GM18951 (cell line): ENCODE measurements around the gene AMZ2.
"Not testable (repeated sequence)": the region's sequence is repeated elsewhere in the genome, so short reads cannot be mapped to it uniquely, and the experiment has no call there.

Experiments used
- POLR2A ChIP-seq: IDR thresholded peaks from 4 replicates; pipeline ENCODE4 v1.6.1; 2011; ENCODE audit warnings: mild to moderate bottlenecking; ENCODE audit not compliant: insufficient read length, insufficient read depth; ENCODE audit errors: extremely low read depth
- in situ Hi-C: fragments of 300-500 bp; cut with MboI; formaldehyde crosslinking; loops from one replicate; pipeline ENCODE4 v1.12.0; 2022; ENCODE audit warnings: low sequenced_read_pairs, mixed read lengths, inconsistent platforms; ENCODE audit not compliant: unreplicated experiment

Gene AMZ2

GRCh38 chr17:68210570-68211315 is 37.1 kb upstream of the AMZ2 start:
- in situ Hi-C loops = no loop called here
- no peak for TF ChIP-seq POLR2A

DNA sequence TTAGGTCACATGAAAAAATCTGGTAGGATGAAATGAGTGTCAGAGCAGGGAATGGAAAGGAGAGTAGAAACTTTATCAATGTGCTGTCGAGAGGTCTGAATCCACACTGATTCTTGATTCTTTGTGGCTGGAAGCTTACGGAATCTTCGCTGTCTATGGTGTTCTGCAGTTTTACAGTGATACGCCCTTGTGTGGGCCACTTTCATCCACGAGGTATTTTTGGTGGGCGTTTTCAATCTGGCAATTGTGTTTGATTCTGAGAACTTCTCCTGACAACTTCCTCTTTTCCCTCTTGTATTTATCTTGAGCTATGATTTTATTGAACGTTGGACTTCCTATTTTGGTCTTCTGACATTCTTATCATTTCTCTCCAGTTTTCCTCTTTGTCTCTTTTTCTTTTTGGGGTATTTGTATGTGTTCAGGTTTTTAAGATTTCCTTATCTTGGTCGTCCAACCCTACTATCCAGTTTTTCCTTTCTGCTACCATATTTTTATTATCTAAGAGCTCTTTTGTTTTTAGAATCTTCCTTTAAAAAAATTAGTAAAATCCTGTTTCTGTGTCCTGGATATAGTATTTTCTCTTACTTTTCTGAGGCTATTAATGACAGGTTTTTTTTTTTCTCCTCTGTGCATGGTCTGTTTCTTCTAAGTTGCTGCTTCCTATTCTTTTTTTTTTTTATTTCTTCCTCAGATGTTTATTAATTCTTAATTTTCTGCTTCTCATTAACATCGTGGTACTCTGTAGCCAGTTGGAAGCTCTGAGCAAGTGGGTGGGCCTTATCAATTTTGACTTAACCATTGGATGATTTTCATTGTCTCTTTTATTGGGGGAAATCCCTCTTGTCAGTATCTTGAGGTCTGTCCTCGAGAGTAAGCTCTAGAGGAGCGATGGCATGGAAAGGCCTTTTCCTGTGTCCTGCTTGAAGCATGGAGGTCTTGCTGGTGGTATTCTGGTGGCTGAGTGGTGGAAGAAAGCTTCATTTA is 34.1 kb upstream of the AMZ2 start:
- in situ Hi-C loops = not testable (repeated sequence)

DNA sequence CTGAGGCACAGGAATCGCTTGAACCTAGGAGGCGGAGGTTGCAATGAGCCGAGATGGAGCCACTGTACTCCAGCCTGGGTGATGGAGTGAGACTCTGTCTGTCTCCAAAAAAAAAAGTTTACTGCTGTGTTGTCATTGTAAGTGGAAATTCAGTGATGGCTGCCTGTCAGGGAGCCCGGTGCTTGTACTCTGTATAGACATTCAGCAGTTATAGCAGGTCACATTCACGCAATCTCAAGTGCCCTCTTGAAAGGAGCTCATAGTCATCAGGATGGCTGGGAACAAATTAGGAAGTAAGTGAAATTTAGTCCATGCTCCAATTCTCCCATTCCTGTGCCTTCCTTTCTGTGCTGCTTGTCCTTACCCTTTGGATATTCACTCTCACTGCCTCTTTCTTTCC is 32.4 kb upstream of the AMZ2 start:
- in situ Hi-C loops = not testable (repeated sequence)

DNA sequence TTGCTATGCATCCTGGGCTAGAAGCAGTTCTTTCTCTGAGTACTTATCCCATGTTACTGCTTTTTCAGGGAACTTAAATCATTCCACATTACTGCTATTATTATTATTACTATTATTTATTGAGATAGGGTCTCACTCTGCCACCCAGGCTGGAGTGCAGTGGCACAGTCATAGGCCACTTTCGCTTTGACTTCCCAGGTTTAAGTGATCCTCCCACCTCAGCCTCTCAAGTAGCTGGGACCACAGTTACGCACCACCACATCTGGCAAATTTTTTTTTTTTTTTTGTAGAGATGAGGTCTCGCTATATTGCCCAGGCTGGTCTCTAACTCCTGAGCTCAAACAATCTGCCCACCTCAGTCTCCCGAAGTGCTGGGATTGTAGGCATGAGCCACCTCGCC is 28.4 kb upstream of the AMZ2 start:
- in situ Hi-C loops = not testable (repeated sequence)

GRCh38 chr17:68220186-68220585 is 27.7 kb upstream of the AMZ2 start:
- in situ Hi-C loops = not testable (repeated sequence)

GRCh38 chr17:68220786-68221185 is 27.1 kb upstream of the AMZ2 start:
- in situ Hi-C loops = not testable (repeated sequence)

DNA sequence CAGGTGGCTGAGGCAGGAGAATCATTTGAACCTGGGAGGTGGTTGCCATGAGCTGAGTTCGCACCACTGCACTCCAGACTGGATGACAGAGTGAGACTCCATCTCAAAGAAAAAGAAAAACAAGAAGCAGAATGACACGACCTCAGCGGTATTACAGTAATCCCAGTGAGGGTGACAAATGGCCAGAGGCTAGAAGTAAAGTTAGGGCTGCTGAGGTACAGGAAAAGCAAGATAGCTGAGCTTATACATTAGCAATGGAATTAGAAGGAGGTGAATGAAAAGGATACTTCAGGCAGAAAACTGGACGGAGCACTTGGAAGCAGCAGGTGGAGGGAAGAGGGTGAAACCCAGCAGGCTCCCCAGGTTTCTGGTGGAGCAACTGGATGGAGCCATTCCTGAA is 26.1 kb upstream of the AMZ2 start:
- in situ Hi-C loops = no loop called here
- no peak for TF ChIP-seq POLR2A

DNA sequence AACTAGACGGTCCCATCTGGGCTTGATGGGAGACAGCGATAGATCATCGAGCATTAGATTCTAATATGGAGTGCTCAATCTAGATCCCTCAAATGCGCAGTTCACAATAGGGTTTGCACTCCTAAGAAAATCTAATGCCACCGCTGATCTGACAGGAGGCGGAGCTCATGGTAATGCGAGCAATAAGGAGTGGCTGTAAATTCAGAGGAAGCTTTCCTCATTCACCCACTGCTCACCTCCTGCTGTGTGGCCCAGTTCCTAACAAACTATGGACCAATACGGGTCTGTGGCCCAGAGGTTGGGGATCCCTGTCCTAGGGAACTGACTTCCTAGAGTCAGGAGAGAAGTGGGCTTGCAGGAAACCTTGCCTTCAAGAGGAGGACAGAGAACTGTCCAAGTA is 25.2 kb upstream of the AMZ2 start:
- no peak for TF ChIP-seq POLR2A
- in situ Hi-C loops = no loop called here

DNA sequence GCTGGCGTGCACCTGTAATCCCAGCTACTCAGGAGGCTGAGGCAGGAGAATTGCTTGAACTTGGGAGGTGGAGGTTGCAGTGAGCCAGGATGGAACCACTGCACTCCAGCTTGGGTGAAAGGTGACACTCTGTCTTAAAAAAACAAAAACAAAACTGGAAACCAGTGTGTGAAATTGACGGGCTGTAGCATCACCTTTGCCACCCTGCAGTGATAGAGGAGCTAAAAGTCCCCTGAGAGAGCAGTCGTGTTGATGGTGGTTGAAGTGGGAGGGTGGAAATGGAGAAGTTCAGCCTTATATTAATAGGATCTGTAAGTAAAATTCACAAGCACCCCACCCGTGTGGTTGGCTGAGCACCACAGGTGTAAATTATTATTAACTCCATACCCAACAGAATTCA is 22.8 kb upstream of the AMZ2 start:
- in situ Hi-C loops = not testable (repeated sequence)

DNA sequence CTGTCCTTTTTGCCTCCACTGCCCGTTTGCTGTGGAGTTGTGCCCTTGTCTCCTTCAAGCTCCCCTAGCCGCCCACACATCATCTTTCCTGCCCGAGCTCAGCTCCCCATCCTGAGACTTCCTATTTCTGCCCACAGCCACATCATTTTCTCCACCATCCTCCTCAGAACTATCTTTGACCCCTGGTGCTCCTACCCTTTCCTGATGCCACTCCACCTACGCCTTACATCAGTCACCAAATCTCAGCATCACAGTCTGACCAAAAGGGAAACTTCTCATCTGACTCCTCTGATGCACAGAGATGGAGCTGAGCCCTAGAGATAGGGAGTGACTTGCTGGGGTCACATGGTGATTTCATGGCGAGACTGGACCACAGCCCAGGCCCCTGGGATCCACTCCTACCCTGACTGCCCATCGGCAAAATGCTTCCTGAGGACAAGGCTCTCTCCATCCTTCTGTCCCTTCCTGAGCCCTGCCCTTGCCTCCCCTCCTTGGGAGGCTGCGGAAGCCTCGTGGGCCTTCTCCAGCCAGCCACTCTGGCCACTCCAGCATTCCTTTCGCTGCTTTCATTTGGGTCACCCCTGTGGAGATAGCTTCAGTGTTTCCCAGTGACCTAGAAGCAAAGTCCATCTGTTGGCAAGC is 19.7 kb upstream of the AMZ2 start:
- in situ Hi-C loops = not testable (repeated sequence)

DNA sequence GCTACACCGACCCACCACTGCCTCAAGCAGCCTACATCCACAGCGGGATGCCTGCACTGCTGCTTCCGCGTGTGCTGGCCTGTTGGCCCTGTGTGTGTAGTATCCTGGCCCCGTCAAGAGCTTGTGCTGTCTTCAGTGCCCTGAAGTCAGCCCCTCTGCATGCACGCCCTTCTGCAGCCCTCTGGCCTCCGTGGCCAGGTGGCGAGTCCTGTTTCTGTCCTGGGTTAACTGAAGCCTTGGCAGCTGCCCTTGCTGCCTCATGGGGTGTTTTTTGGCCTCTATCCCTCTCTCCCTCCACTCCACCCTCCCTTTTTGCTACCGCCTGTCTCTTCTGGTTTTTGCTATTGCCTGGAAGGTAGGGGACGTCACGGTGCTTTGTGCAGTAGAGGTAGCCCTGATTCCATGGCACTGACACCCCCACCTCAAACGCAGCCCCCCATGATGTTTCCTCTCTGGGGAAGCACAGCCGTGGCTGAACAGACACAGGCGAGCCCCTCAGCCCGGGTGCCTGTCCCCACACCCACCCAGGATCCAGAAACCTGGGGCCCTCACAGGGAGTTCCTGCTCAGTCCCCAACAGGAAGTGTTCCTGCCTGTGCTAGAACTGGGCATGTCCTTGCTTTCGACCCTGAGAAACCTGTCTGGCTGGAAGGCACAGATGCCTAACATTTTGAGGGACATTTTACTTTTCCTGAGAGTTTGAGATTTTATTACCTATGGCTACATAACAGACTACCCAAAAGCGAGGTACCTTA is 18.8 kb upstream of the AMZ2 start:
- no peak for TF ChIP-seq POLR2A
- in situ Hi-C loops = no loop called here

DNA sequence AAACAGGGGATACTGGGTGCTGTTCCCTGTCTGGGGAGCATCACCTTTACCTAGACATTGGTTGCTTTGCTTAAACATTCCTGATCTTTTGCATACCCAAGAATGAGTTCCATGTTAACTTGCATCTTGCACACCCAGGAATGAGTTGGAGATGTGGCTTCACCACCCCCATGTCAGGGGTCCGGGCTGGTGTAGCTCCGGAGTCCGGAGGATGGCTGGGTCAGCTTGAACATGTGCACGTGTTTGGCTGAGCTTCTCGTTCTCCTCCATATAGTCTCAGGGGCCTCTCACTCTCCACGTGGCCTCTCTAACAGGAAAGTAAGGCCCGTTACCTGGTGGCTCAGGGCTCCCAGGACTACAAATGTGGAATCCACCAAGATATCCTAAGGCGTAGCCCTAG is 18.2 kb upstream of the AMZ2 start:
- in situ Hi-C loops = no loop called here
- no peak for TF ChIP-seq POLR2A

- in situ Hi-C loops = not testable (repeated sequence)
Measured at GRCh38 chr17:68231131-68231530, 16.7 kb upstream of the AMZ2 start.

DNA sequence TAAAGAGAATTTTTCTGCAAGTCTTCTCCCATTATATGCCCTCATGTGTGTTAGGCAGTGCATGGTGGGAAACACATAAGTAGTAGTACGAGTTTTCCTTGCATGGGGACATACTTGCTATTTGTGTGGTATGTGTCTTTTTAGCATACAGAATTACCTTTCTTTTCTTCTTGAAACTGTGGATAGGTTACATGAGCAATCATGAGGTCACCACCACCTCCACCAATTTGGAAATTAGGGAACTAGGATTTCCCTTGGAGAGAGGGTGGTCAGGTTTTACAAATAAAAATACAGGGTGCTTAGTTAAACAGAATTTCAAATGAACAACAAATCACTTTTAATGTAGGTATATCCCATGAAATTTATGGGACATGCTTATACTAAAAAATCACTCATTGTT is 16.3 kb upstream of the AMZ2 start:
- no peak for TF ChIP-seq POLR2A
- in situ Hi-C loops = no loop called here

DNA sequence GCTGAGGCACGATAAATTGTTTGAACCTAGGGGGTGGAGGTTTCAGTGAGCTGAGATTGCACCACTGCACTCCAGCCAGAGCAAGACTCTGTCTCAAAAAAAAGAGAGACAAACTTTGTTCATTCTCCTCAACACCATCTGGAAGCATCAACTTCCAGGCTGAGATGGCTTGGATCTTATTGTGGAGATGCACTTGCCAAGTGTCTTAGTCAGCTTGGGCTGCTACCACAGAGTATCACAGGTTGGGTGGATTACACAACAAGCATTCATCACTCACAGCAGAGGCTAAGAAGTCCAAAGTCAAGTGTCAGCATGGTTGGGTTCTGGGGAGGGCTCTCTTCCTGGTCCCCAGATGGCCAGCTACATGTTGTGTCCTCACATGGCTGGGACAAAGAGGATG is 15.1 kb upstream of the AMZ2 start:
- in situ Hi-C loops = not testable (repeated sequence)

DNA sequence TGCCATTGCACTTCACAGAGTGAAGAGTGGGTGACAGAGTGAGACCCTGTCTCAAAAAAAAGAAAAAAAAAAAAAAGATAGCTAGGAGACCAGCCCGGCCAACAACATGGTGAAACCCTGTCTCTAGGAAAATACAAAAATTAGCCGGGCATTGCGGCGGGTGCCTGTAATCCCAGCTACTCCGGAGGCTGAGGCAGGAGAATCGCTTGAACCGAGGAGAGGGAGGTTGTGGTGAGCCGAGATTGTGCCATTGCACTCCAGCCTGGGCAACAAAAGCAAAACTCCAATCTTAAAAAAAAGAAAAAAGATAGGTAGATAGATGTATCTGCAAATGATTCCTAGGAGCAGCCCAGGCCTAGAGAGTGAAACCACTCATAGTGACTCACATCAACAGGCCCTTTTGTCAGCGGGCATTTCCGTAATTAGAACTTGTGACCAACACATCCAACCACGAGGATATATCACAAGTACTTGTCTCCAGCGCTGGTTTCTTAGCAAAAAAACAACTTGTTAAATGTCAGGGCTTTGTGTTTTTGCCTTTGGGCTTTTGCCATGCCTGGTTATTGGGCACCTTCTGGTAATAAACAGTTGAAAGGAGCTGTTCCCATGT is 13.0 kb upstream of the AMZ2 start:
- in situ Hi-C loops = not testable (repeated sequence)

GRCh38 chr17:68235336-68235791 is 12.5 kb upstream of the AMZ2 start:
- in situ Hi-C loops = not testable (repeated sequence)
